ENCODE results near the gene HMGN2.

- TF ChIP-seq CTCF (conservative IDR thresholded peaks at IDR 0.05; ENCODE audit: low read depth in 2 of 2) (no peak), EZH2 (IDR thresholded peaks at IDR 0.05; ENCODE audit: low read depth, unreplicated experiment) (no peak), POLR2AphosphoS5 (IDR thresholded peaks at IDR 0.05; ENCODE audit: low read depth) (no peak), CREB1 (CRISPR knock-in tag; IDR thresholded peaks at IDR 0.05; ENCODE audit: low read depth) (no peak), ETS1 (IDR thresholded peaks at IDR 0.05) (no peak), JUNB (IDR thresholded peaks at IDR 0.05; ENCODE audit: unreplicated experiment) (no peak), REST (IDR thresholded peaks at IDR 0.05; ENCODE audit: unreplicated experiment) (no peak)
Measured at GRCh38 chr1:26459148-26459547, 13.1 kb upstream of the HMGN2 start.
